H1 (cell line): ENCODE measurements around the gene CTIF. TPM values are rescaled to one million over a fixed set of nuclear protein-coding genes. Genes with fewer than 3 reads are reported as not detected.

Experiments
- CTCF ChIA-PET: fragments of 300-600 bp; sonication (Branson Sonifier 250); formaldehyde crosslinking; loops from one replicate; lab custom pipeline; 2021; ENCODE audit not compliant: partially characterized antibody; lab: Charles Lee
- POLR2A ChIA-PET: fragments of 300-600 bp; sonication (Branson Sonifier 250); formaldehyde crosslinking; loops from one replicate; lab custom pipeline; 2021; ENCODE audit warnings: inconsistent platforms; ENCODE audit not compliant: partially characterized antibody; lab: Charles Lee
- DNase-seq, 2 experiments: peaks; one replicate each; pipeline versions ENCODE4 v3.0.0 to v3.0.0-alpha.2; 2010 to 2022; ENCODE audit warnings: low spot score in 2 of 2, low read depth in 1 of 2, mixed read lengths in 1 of 2
- FAIRE-seq: peaks from 2 replicates; lab custom pipeline; 2011; peaks lifted over from hg19 to GRCh38; lab: Jason Lieb, UNC
- H2AFZ ChIP-seq: 2 replicates; pipeline ENCODE4 v1.8.1; 2012; ENCODE audit warnings: low read length, inconsistent platforms
- H2AK5ac ChIP-seq: 2 replicates; pipeline ENCODE4 v1.6.1; 2013; ENCODE audit warnings: low read depth, low read length
- H2BK120ac ChIP-seq: replicated peaks from 2 replicates; pipeline ENCODE3; 2013; ENCODE audit warnings: low read depth, low read length, inconsistent platforms
- H2BK12ac ChIP-seq: 2 replicates; pipeline ENCODE4 v1.6.1; 2013; ENCODE audit warnings: low read depth, low read length
- H2BK15ac ChIP-seq: 2 replicates; pipeline ENCODE4 v1.6.1; 2013; ENCODE audit warnings: low read length
- H2BK20ac ChIP-seq: 2 replicates; pipeline ENCODE4 v1.6.1; 2013; ENCODE audit warnings: low read length
- H2BK5ac ChIP-seq: 2 replicates; pipeline ENCODE4 v1.6.1; 2013; ENCODE audit warnings: low read depth, low read length
- H3K14ac ChIP-seq: 2 replicates; pipeline ENCODE4 v1.6.1; 2013; ENCODE audit warnings: inconsistent platforms; ENCODE audit not compliant: insufficient read length
- H3K18ac ChIP-seq: 2 replicates; pipeline ENCODE4 v1.6.1; 2013; ENCODE audit warnings: low read length; ENCODE audit errors: extremely low read depth
- H3K23ac ChIP-seq: 2 replicates; pipeline ENCODE4 v1.6.1; 2013; ENCODE audit warnings: inconsistent platforms; ENCODE audit not compliant: insufficient read length
- H3K23me2 ChIP-seq: 2 replicates; pipeline ENCODE4 v1.6.1; 2013; ENCODE audit warnings: low read depth, low read length
- H3K27ac ChIP-seq: 2 replicates; pipeline ENCODE4 v1.6.1; 2011; ENCODE audit warnings: low read depth, low read length, inconsistent platforms
- H3K27me3 ChIP-seq, 4 experiments: replicated peaks in 1 of 4; 1 replicate in 1 of 4; 2 replicates in 3 of 4; pipeline versions ENCODE4 v1.6.1 to v1.8.1; 2011 to 2013; ENCODE audit warnings: low read length in 3 of 4, mild to moderate bottlenecking in 3 of 4, inconsistent platforms in 2 of 4, mixed read lengths in 2 of 4, moderate library complexity in 1 of 4; ENCODE audit not compliant: control insufficient read depth in 3 of 4, insufficient read depth in 3 of 4; ENCODE audit errors: extremely low read depth in 1 of 4
- H3K36me3 ChIP-seq, 4 experiments: 2 replicates each; pipeline versions ENCODE4 v1.6.1 to v1.8.1; 2011 to 2013; ENCODE audit warnings: mild to moderate bottlenecking in 4 of 4, low read length in 3 of 4, moderate library complexity in 2 of 4, control low read depth in 1 of 4, inconsistent platforms in 1 of 4; ENCODE audit not compliant: insufficient read depth in 4 of 4, control insufficient read depth in 2 of 4
- H3K4ac ChIP-seq: replicated peaks from 2 replicates; pipeline ENCODE3; 2013; ENCODE audit warnings: low read length, low read depth, mixed read lengths, inconsistent platforms; ENCODE audit not compliant: insufficient read length
- H3K4me1 ChIP-seq, 4 experiments: replicated peaks in 1 of 4; 1 replicate in 1 of 4; 2 replicates in 3 of 4; pipeline versions ENCODE4 v1.6.1 to v1.8.1; 2011 to 2013; ENCODE audit warnings: low read length in 3 of 4, inconsistent platforms in 2 of 4, mixed read lengths in 1 of 4; ENCODE audit not compliant: insufficient read depth in 4 of 4, control insufficient read depth in 3 of 4
- H3K4me2 ChIP-seq, 2 experiments: 2 replicates each; pipeline versions ENCODE4 v1.6.1 to v1.8.1; 2011 to 2013; ENCODE audit warnings: low read depth in 2 of 2, low read length in 2 of 2, control low read depth in 1 of 2, inconsistent platforms in 1 of 2, mild to moderate bottlenecking in 1 of 2; ENCODE audit not compliant: insufficient read depth in 1 of 2
- H3K4me3 ChIP-seq, 4 experiments: fragments of 200-600, 300-600 bp in 1 of 4; sonication (generic), shearing (Covaris generic), sonication (Bioruptor Twin) in 1 of 4; 2 replicates each; pipeline versions ENCODE4 v1.5.1 to v1.8.1; 2011 to 2016; ENCODE audit warnings: low read length in 4 of 4, low read depth in 3 of 4, control low read depth in 2 of 4, inconsistent platforms in 2 of 4, mild to moderate bottlenecking in 2 of 4, mixed read lengths in 1 of 4, moderate library complexity in 1 of 4; ENCODE audit not compliant: insufficient read depth in 2 of 4; ENCODE audit errors: extremely low read depth in 1 of 4
- H3K56ac ChIP-seq: replicated peaks from 2 replicates; pipeline ENCODE3; 2013; ENCODE audit warnings: low read depth, mild to moderate bottlenecking, mixed read lengths, low read length, inconsistent platforms; ENCODE audit not compliant: insufficient read length
- H3K79me1 ChIP-seq: 2 replicates; pipeline ENCODE4 v1.6.1; 2013; ENCODE audit warnings: low read depth, low read length, control low read depth
- H3K79me2 ChIP-seq, 2 experiments: 2 replicates each; pipeline versions ENCODE4 v1.6.1 to v1.8.1; 2012 to 2013; ENCODE audit warnings: low read length in 2 of 2, mild to moderate bottlenecking in 2 of 2, inconsistent platforms in 1 of 2; ENCODE audit not compliant: insufficient read depth in 2 of 2, control insufficient read depth in 1 of 2
- H3K9ac ChIP-seq, 4 experiments: replicated peaks in 1 of 4; 1 replicate in 1 of 4; 2 replicates in 3 of 4; pipeline versions ENCODE4 v1.6.1 to v1.8.1; 2011 to 2013; ENCODE audit warnings: low read depth in 3 of 4, low read length in 3 of 4, control low read depth in 2 of 4, mild to moderate bottlenecking in 2 of 4, moderate library complexity in 2 of 4, inconsistent platforms in 1 of 4; ENCODE audit errors: extremely low read depth in 1 of 4
- H3K9me3 ChIP-seq, 2 experiments: 2 replicates each; pipeline versions ENCODE4 v1.6.1 to v1.8.1; 2012 to 2013; ENCODE audit warnings: mild to moderate bottlenecking in 2 of 2, moderate library complexity in 2 of 2, control low read depth in 1 of 2, inconsistent platforms in 1 of 2, low read depth in 1 of 2, low read length in 1 of 2, mixed read lengths in 1 of 2; ENCODE audit not compliant: insufficient read depth in 2 of 2
- H4K20me1 ChIP-seq, 2 experiments: replicated peaks in 1 of 2; 2 replicates each; pipeline versions ENCODE3 to v1.8.1; 2011 to 2013; ENCODE audit warnings: inconsistent platforms in 2 of 2, low read length in 2 of 2, mild to moderate bottlenecking in 1 of 2; ENCODE audit not compliant: insufficient read depth in 2 of 2, control insufficient read depth in 1 of 2
- H4K5ac ChIP-seq: 2 replicates; pipeline ENCODE4 v1.6.1; 2013; ENCODE audit warnings: low read length, low read depth, mixed read lengths, inconsistent platforms; ENCODE audit not compliant: insufficient read length
- H4K8ac ChIP-seq: 2 replicates; pipeline ENCODE4 v1.8.0; 2013; ENCODE audit warnings: mild to moderate bottlenecking, moderate library complexity, low read length, inconsistent platforms; ENCODE audit not compliant: insufficient read depth; ENCODE audit errors: extremely low read depth
- H4K91ac ChIP-seq: replicated peaks from 2 replicates; pipeline ENCODE3; 2013; ENCODE audit warnings: low read length, mixed read lengths, inconsistent platforms; ENCODE audit not compliant: insufficient read length
- HDAC2 ChIP-seq, 2 experiments: fragments of 300-600 bp in 1 of 2; sonication (generic) in 1 of 2; IDR thresholded peaks; 2 replicates each; pipeline ENCODE4 v1.6.1; 2011 to 2012; ENCODE audit warnings: low read depth in 2 of 2, low read length in 2 of 2, mild to moderate bottlenecking in 2 of 2, moderate library complexity in 2 of 2, borderline replicate concordance in 1 of 2, inconsistent platforms in 1 of 2
- MAFK ChIP-seq: IDR thresholded peaks from 2 replicates; pipeline ENCODE4 v1.6.1; 2012; ENCODE audit warnings: low read depth, mild to moderate bottlenecking, improper control_type of control experiment, low read length
- RNF2 ChIP-seq: fragments of 200-900, 300-1000 bp; sonication (generic); IDR thresholded peaks from 2 replicates; pipeline ENCODE4 v1.7.1; 2016; ENCODE audit warnings: borderline replicate concordance, low read depth, mild to moderate bottlenecking, antibody characterized with exemption, low read length; ENCODE audit not compliant: poor library complexity, severe bottlenecking; ENCODE audit errors: missing control alignments
- WGBS, 2 experiments: shearing (Covaris generic) in 1 of 2; methylation state at CpG; one replicate each; pipeline versions ENCODE4 v1.1.6 to v1.1.7; 2013 to 2015; ENCODE audit warnings: low lambda C conversion rate in 2 of 2, mixed read lengths in 2 of 2, inconsistent platforms in 1 of 2, low coverage in 1 of 2, missing lambda C conversion rate in 1 of 2; ENCODE audit not compliant: insufficient replicate concordance in 2 of 2, insufficient coverage in 1 of 2, insufficient read length in 1 of 2; ENCODE audit errors: extremely low coverage in 1 of 2, missing lambda C conversion rate in 1 of 2; 5-methylcytosine and 5-hydroxymethylcytosine counted together
- polyA plus RNA-seq, 7 experiments: library from polyadenylated mRNA; depleted of rRNA in 3 of 7; stranded (reverse) in 5 of 7; unstranded in 2 of 7; fragments of >200 nt in 5 of 7; fragments of 200-250 nt in 2 of 7; gene quantifications; 1 replicate in 5 of 7; 2 replicates in 1 of 7; 4 replicates in 1 of 7; pipeline versions ENCODE4 v1.2.1 to v1.2.3, GENCODE V29; 2011 to 2013; ENCODE audit warnings: missing spikeins in 2 of 7, mixed read lengths in 2 of 7
- total RNA-seq: library from RNA; stranded (reverse); fragmentation: NEBNext Ultra II Directional; extraction: Animal tissue kit (Norgen Biotek cat#: 25700); gene quantifications from 2 replicates; pipeline ENCODE4 v1.2.1, GENCODE V29; 2021
- TF ChIP-seq, protein P1 (sequence below): IDR thresholded peaks from 2 replicates; pipeline ENCODE4 v1.6.1; 2012; ENCODE audit warnings: low read length, inconsistent platforms

CTIF gene
- total and polyA plus RNA-seq, 2 of the 8 experiments (the other 6 are each of a cell fraction or from before 2014, with no cell fraction given), result 9.0 to 17.8 TPM

DNA sequence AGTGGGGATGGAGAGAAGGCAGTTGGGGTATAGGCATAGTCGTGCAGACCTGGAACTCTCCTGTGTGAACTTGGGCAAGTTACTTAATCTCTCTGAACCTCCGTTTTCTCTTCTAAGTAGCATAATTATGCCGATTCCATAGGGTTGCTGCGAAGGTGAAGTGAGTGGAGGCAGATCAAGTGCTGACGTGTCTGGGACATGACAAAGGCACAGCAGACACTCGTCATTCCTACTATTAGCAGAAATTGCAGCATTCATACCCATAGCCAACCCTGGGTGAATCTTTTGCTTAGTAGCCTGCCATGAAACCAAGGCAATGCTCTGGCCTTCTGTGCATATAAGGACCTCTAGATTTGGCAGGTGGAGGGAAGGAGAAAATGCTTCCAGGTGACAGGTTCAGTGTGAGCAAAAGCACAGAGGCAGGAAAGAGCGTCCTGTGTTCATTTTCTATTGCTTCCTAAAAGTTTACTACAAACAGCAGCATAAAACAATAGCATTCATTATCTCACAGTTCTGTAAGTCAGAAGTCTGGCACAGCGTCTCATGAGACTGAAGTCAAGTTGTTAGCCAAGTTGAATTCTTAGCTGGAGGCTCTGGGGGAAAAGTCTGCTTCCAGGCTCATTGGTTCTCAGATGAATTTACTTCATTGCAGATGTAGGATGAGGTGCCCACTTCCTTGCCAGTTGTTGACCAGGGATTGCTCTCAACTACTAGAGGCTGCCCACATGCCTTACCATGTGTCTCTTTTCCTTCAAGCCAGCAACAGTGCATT, 77.8 kb downstream of the CTIF start:
- no peak overlapping the region for H3K23ac ChIP-seq
- H3K18ac ChIP-seq, result peak overlapping the region; percentile 27; the same call in 1 of the 2 replicates
- FAIRE-seq (no peak), DNase-seq (no peak)
- no peak overlapping the region for H3K4me2 ChIP-seq
- H3K27me3 ChIP-seq, result no peaks in the 10 kb centered on the region
- H3K9me3 ChIP-seq, result no peaks in the 10 kb centered on the region
- H2BK120ac ChIP-seq, result no peak overlapping the region
- H2BK20ac ChIP-seq, result no peak overlapping the region
- no peak overlapping the region for H4K91ac ChIP-seq
- peaks cover 0 to 3% of the 10 kb centered on the region in 2 experiments; a peak in 2 of 4 replicates for H3K79me2 ChIP-seq
- H3K79me1 ChIP-seq, result no peaks in the 10 kb centered on the region
- TF ChIP-seq, protein P1, sequence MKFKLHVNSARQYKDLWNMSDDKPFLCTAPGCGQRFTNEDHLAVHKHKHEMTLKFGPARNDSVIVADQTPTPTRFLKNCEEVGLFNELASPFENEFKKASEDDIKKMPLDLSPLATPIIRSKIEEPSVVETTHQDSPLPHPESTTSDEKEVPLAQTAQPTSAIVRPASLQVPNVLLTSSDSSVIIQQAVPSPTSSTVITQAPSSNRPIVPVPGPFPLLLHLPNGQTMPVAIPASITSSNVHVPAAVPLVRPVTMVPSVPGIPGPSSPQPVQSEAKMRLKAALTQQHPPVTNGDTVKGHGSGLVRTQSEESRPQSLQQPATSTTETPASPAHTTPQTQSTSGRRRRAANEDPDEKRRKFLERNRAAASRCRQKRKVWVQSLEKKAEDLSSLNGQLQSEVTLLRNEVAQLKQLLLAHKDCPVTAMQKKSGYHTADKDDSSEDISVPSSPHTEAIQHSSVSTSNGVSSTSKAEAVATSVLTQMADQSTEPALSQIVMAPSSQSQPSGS, result no peak
- TF ChIP-seq RNF2 (no peak), MAFK (no peak), HDAC2 (IDR thresholded peaks at IDR 0.05; ENCODE audit: borderline replicate concordance in 1 of 2, low read depth in 2 of 2, low read length in 2 of 2) (no peak)
- peaks cover 4 to 16% (median 11%) of the 10 kb centered on the region in 4 experiments for H3K4me1 ChIP-seq
- H4K5ac ChIP-seq, result no peak overlapping the region
- H3K14ac ChIP-seq, result no peak overlapping the region
- no peak overlapping the region for H2AFZ ChIP-seq
- no peak overlapping the region for H2BK15ac ChIP-seq
- H3K27ac ChIP-seq, result no peak overlapping the region
- H3K23me2 ChIP-seq, result no peaks in the 10 kb centered on the region
- POLR2A ChIA-PET, result no interaction called here
- CTCF ChIA-PET, result interaction anchor here (1.0 to 1.9 kb wide), 4 partner anchors 11 to 23 kb away, joined by 3 to 6 read pairs (median 6); no protein-coding TSS in a partner anchor
- H3K36me3 ChIP-seq, result no peaks in the 10 kb centered on the region; a peak in 1 of 8 replicates
- no peak overlapping the region for H4K8ac ChIP-seq
- no peak overlapping the region for H3K4me3 ChIP-seq
- 93% methylated on average over 8 of the region's 8 CpGs; no CpG with 5 or more reads in 1 of the 2 experiments for WGBS, 2 experiments
- H3K56ac ChIP-seq, result no peak overlapping the region
- H2AK5ac ChIP-seq, result no peak overlapping the region
- no peak overlapping the region for H2BK5ac ChIP-seq
- no peak overlapping the region for H2BK12ac ChIP-seq
- no peaks in the 10 kb centered on the region for H4K20me1 ChIP-seq
- no peak overlapping the region for H3K9ac ChIP-seq
- H3K4ac ChIP-seq, result no peak overlapping the region
